ENCODE results near the gene PIAS4.

DNA sequence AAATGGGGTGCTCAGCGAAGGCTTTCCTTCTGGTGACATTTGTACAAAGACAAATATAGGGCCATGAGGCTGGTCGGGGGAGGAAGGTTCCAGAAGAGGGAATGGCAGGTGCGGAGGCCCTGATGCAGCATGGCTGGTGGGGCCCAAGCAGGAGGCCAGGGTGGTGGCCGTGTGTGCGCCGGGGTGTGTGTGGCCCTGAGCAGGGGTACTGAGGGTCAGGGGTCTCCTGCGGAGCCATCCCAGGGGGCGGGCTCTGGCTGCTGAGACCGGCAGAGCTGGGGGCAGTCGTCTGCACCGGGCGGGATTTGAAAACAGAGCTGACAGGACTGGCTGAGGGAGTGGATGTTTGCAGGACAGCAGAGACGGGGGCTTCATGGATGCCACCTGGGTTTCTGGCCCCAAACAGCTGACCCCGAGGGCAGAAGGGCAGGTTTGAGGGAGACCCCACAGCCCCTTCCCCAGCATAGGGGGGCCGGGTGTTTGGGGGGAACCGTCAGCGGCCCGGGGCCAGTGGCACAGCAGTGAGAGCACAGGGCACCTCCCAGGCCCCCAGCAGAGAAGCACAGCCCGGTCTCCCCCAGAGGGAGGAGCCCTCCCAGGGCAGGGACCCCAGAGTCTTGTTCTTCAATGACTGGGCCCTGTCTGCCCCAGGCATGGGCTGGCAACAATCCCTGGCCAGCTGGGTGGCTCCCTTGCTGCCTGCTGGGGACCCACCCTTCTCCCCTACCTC lies 11.4 kb downstream of the PIAS4 start:
- TF ChIP-seq GATA2 (IDR thresholded peaks at IDR 0.05; ENCODE audit: low read depth, low read length): no peak
- no peak for TF ChIP-seq GATA3 (IDR thresholded peaks at IDR 0.05; ENCODE audit: low read depth, low read length)
